ENCODE data around the gene C20orf144. TPM values are rescaled to one million over a fixed set of nuclear protein-coding genes. Genes with fewer than 3 reads are reported as not detected.

C20orf144 gene
- total RNA-seq, 1 donor: under 0.01 TPM

DNA sequence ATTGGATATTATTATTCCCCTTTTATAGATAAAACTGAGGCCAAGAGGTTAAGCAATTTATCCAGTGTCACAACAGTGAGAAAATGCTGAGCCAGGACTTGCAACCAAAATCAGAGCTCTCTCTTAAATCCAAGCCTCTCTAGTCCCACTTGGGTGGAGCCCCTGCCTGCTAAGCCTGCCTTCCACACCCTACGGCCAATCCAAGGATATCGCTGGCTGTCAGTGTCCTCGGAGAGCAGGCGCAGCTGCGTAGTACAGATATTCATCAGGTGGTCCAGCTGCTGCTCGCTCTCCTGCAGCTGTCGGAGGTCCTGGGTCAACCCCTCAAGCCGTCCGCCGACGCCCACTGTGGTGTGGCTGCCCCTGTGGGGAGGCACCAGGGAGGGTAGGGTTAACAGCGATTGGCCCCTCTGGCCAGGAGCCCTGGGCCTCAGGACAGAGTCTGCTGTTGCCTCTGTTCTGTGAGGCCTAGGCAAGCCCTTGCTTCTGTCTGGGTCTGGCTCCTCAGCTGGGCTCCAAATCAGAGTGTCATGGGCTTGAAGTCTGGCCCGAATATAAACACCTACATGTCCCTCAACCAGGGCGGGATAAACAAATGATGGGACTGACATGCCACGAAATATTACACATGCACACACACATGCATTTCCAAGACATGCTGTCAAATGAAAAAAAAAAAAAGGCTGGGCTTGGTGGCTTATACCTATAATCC lies 16.0 kb downstream of the C20orf144 start:
- DNase-seq (ENCODE audit: low read depth): peak; percentile 35
- no peak overlapping the region for H3K4me3 ChIP-seq (ENCODE audit: low read depth, low read length)
- TF ChIP-seq, protein P1, sequence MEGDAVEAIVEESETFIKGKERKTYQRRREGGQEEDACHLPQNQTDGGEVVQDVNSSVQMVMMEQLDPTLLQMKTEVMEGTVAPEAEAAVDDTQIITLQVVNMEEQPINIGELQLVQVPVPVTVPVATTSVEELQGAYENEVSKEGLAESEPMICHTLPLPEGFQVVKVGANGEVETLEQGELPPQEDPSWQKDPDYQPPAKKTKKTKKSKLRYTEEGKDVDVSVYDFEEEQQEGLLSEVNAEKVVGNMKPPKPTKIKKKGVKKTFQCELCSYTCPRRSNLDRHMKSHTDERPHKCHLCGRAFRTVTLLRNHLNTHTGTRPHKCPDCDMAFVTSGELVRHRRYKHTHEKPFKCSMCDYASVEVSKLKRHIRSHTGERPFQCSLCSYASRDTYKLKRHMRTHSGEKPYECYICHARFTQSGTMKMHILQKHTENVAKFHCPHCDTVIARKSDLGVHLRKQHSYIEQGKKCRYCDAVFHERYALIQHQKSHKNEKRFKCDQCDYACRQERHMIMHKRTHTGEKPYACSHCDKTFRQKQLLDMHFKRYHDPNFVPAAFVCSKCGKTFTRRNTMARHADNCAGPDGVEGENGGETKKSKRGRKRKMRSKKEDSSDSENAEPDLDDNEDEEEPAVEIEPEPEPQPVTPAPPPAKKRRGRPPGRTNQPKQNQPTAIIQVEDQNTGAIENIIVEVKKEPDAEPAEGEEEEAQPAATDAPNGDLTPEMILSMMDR (IDR thresholded peaks at IDR 0.05; ENCODE audit: insufficient read depth, low read depth, low read length): no peak

DNA sequence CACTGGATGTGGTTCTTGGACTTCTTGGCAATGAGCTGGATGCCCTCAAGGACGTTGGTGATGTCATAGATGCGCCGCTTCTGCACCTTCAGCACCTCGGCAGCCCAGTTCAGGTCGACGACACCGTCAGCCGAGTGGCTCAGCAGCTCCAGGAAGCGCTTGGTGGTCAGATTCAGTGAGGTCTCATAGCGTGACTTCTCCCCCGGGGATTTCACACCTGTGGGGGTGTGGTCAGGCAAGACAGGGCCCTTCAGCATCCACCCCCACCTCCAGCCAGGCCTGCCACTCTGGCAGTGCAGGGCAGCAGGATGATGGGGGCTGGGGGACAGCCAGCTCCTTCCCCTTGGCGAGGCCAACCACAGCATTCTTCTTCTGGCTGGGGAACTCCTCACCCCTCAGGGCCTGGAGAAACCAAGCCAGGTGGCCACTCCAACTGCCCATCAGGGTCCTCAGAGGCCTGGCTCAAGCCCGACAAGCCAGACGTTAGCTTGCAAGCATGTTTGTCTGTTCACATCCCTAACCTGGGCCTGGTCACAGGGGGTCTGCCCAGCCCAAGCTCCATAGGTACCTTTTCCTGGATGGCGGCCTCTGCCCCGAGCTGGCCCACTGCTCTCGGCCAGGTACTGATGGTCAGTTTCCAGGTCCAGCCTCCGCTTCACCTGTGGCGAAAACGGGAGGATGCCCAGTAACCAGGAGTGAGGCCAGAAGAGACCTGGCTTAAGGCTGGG lies 17.8 kb downstream of the C20orf144 start:
- H3K4me3 ChIP-seq (ENCODE audit: low read depth, low read length): no peak overlapping the region
- TF ChIP-seq, protein P1 (IDR thresholded peaks at IDR 0.05; ENCODE audit: insufficient read depth, low read depth, low read length): no peak
- DNase-seq (ENCODE audit: low read depth): no peak

DNA sequence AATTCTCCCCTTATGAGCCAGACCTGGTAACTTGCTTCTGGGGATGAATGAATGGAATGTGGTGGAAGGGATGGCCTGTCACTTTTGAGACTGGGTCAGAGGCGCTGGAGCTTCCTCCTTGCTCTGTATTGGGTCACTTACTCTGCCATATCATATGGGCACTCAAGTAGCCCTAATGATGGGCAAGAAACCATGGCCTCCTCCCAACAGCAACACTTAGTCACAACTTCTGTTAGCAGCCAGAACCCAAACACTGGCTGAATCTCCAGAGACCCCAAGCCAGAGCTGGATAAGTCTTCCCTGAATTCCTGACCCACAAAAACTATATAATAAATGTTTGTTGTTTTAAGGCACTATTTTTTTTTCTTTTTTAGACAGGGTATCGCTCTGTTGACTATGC lies 18.6 kb downstream of the C20orf144 start:
- TF ChIP-seq, protein P1 (IDR thresholded peaks at IDR 0.05; ENCODE audit: insufficient read depth, low read depth, low read length): no peak
- no peak overlapping the region for H3K4me3 ChIP-seq (ENCODE audit: low read depth, low read length)
- no peak for DNase-seq (ENCODE audit: low read depth)

DNA sequence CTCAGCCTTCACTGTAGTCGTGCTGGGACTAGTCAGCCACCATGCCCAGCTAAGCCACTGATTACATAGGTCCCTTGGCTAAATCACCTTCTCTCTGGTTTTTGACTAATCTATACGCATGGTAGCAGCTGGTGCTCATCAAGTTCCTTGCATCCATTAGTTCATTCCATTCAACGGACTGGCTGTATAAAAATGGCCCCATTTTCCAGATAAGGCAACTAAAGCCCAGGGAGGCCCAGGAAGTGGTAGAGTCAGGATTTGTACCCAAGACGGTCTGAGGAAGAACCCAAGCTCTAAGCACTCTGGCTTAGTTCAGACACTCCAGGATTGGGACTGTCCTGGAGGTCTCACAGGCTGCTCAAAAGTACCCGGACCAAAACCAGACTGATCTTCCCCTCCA lies 19.2 kb downstream of the C20orf144 start:
- TF ChIP-seq, protein P1 (IDR thresholded peaks at IDR 0.05; ENCODE audit: insufficient read depth, low read depth, low read length): no peak
- no peak overlapping the region for H3K4me3 ChIP-seq (ENCODE audit: low read depth, low read length)
- DNase-seq (ENCODE audit: low read depth): no peak

DNA sequence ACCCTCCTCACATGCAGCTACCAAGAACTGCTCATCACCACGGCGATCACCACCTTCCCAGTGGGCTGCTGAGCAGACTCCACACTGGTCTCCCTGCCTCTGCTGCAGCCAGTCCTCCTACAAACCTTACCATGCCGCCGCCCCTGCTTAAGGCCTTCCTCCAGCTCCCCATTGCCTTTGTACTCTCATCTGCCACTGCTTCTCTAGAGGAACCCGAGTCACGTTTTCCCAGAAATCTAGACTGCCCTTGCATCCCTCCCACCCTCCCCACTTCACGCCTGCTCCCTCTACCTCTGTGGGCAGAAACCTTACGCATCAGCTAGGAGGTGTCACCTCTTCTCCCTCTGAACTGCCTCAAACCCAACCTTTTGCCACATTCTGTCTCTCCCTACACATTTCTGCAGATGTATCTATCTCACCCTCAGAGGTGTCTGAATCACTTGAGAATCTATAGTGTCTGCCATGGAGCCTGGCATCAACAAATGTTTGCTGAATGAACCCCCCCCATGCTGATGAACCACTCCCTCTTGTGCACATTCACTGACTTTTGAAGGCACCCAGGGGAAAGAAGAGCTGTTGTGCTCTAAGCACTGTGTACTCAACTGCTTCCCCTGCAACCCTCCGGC lies 19.7 kb downstream of the C20orf144 start:
- no peak for DNase-seq (ENCODE audit: low read depth)
- H3K4me3 ChIP-seq (ENCODE audit: low read depth, low read length): no peak overlapping the region
- TF ChIP-seq, protein P1 (IDR thresholded peaks at IDR 0.05; ENCODE audit: insufficient read depth, low read depth, low read length): no peak

DNA sequence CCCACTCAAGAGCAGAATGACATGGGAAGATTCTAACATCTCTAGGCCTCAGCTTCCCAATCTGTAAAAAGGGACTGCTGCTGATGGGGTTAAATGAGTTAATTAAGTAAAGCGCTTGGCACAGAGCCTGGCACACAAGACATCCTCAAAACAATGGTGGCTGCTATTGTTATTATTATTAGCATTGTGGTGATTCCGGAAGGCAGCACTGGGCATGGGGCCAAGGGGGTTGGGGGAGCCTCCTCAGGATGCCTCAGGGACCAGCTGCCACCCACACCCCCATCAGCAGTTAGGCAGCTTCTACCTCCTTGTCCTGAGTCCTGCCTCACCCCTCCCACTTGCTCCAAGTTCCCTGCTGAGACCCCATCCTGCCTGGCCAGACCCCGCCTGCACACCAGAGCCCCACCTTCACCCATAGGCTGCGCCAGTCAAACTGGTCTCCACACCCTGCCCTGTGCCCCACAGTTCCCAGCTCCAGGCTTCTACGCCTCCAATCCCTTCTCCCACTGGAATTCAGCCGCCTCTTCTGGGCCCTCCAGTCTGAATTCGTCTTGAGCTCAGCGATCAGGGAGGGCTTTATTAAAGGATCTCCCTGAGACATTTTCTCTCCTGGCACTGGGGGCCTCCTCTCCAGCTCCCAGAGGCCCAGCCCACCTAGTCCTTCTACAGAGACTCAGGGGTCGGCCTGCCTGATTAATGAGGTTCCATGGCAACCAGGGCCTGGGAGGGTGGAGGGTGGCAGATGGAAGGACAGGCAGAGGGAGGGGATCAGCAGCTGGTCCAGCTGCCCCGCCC lies 22.6 kb downstream of the C20orf144 start:
- DNase-seq (ENCODE audit: low read depth): no peak
- H3K4me3 ChIP-seq (ENCODE audit: low read depth, low read length): peak overlapping the region; percentile 54
- TF ChIP-seq, protein P1 (IDR thresholded peaks at IDR 0.05; ENCODE audit: insufficient read depth, low read depth, low read length): no peak
